Thyroid gland (tissue), 4 donors: Measurements from ENCODE around the gene MAS1. TPM values are rescaled to one million over a fixed set of nuclear protein-coding genes. Genes with fewer than 3 reads are reported as not detected.

Source experiments
- DNase-seq, 2 donors: peaks; one replicate each; pipeline ENCODE4 v3.0.0-alpha.2; 2019
- H3K27ac ChIP-seq, 3 donors: fragments of 200-600 bp; sonication (generic); 1 replicate in 2 of 3; 2 replicates in 1 of 3; pipeline ENCODE4 v1.5.1; 2016 to 2019; ENCODE audit warnings: mild to moderate bottlenecking in 1 of 3, moderate library complexity in 1 of 3
- H3K27me3 ChIP-seq: fragments of 200-600 bp; sonication (generic); one replicate; pipeline ENCODE4 v1.5.1; 2019
- H3K36me3 ChIP-seq, 2 donors: fragments of 200-600 bp; sonication (generic); one replicate each; pipeline ENCODE4 v1.5.1; 2016 to 2019
- H3K4me1 ChIP-seq, 2 donors: fragments of 200-600 bp; sonication (generic); one replicate each; pipeline ENCODE4 v1.5.1; 2017 to 2019
- H3K4me3 ChIP-seq, 3 donors: fragments of 200-600 bp; sonication (generic); replicated peaks in 1 of 3; 1 replicate in 2 of 3; 2 replicates in 1 of 3; pipeline ENCODE4 v1.5.1; 2016; ENCODE audit warnings: mild to moderate bottlenecking in 1 of 3
- H3K9me3 ChIP-seq: fragments of 200-600 bp; sonication (generic); one replicate; pipeline ENCODE4 v1.5.1; 2017
- CTCF ChIP-seq, 6 experiments: fragments of 200-600 bp in 3 of 6; fragments of 450-650 bp in 3 of 6; sonication (generic) in 3 of 6; IDR thresholded peaks; one replicate each; pipeline ENCODE4 v1.5.1; 2016 to 2019; ENCODE audit warnings: antibody characterized with exemption in 6 of 6, mild to moderate bottlenecking in 2 of 6, inconsistent platforms in 1 of 6, moderate library complexity in 1 of 6
- POLR2A ChIP-seq, 2 donors: fragments of 450-650 bp; IDR thresholded peaks; one replicate each; pipeline ENCODE4 v1.6.1; 2017; ENCODE audit warnings: antibody characterized with exemption in 2 of 2, mild to moderate bottlenecking in 2 of 2, moderate library complexity in 1 of 2
- WGBS, 2 donors: methylation state at CpG; one replicate each; pipeline ENCODE4 v1.1.5; 2017; 5-methylcytosine and 5-hydroxymethylcytosine counted together
- intact Hi-C: fragments of 100-400 bp; cut with DNase I; formaldehyde crosslinking; loops from one replicate; pipeline ENCODE4 v1.15.1; 2023
- total RNA-seq, 4 donors: library from RNA; depleted of rRNA; stranded (reverse); fragments of >200 nt; gene quantifications; one replicate each; pipeline ENCODE4 v1.2.3, GENCODE V29; 2016

The MAS1 gene
- total RNA-seq, 4 donors from 2014 or later = not detected

GRCh38 chr6:159878341-159878740 is 12.4 kb upstream of the MAS1 start:
- Histone ChIP-seq H3K36me3 (no peaks in the 10 kb centered on the region), H3K4me3 (no peak overlapping the region), H3K4me1 (peaks cover 14 to 17% of the 10 kb centered on the region in 2 donors), H3K27me3 (no peaks in the 10 kb centered on the region), H3K27ac (no peak overlapping the region), H3K9me3 (no peaks in the 10 kb centered on the region)
- WGBS, 2 donors = 89 to 94% methylated on average over 4 to 7 of the region's 8 CpGs
- TF ChIP-seq CTCF (IDR thresholded peaks at IDR 0.05) = no peak
- TF ChIP-seq POLR2A (IDR thresholded peaks at IDR 0.05) = no peak
- DNase-seq = no peak
- intact Hi-C loops = loop anchor here (5.0 kb wide), 1 partner anchor 69 kb away; no protein-coding TSS in a partner anchor

- Histone ChIP-seq H3K36me3 (no peaks in the 10 kb centered on the region), H3K4me1 (peaks cover 9 to 14% of the 10 kb centered on the region in 2 donors), H3K9me3 (no peaks in the 10 kb centered on the region), H3K27ac (no peak overlapping the region), H3K27me3 (no peaks in the 10 kb centered on the region), H3K4me3 (no peak overlapping the region)
- TF ChIP-seq POLR2A (IDR thresholded peaks at IDR 0.05) (no peak), CTCF (IDR thresholded peaks at IDR 0.05) (no peak)
- DNase-seq = no peak
- 95 to 96% methylated on average over 11 of the region's 11 CpGs for WGBS, 2 donors
- intact Hi-C loops = loop anchor here (5.0 kb wide), 1 partner anchor 67 kb away; no protein-coding TSS in a partner anchor
Observed at GRCh38 chr6:159879856-159880255, 10.9 kb upstream of the MAS1 start.

GRCh38 chr6:159880412-159880975 is 10.3 kb upstream of the MAS1 start:
- Histone ChIP-seq H3K4me1 (peaks cover 2 to 14% of the 10 kb centered on the region in 2 donors), H3K27me3 (no peaks in the 10 kb centered on the region), H3K9me3 (no peaks in the 10 kb centered on the region), H3K4me3 (no peak overlapping the region), H3K27ac (no peak overlapping the region), H3K36me3 (no peaks in the 10 kb centered on the region)
- no peak for TF ChIP-seq CTCF (IDR thresholded peaks at IDR 0.05)
- no peak for TF ChIP-seq POLR2A (IDR thresholded peaks at IDR 0.05)
- no peak for DNase-seq
- intact Hi-C loops = no loop called here
- 63 to 72% methylated on average over 6 of the region's 6 CpGs for whole genome bisulfite sequencing, 2 donors

GRCh38 chr6:159884720-159885119 is 6.1 kb upstream of the MAS1 start:
- DNase-seq = no peak
- TF ChIP-seq CTCF (IDR thresholded peaks at IDR 0.05) = no peak
- no peak for TF ChIP-seq POLR2A (IDR thresholded peaks at IDR 0.05)
- intact Hi-C loops = no loop called here
- no peak overlapping the region for H3K4me3 ChIP-seq
- H3K36me3 ChIP-seq = no peaks in the 10 kb centered on the region
- no peaks in the 10 kb centered on the region for H3K9me3 ChIP-seq
- H3K27ac ChIP-seq = no peak overlapping the region
- 82 to 87% methylated on average over 4 of the region's 4 CpGs for WGBS, 2 donors
- peaks cover 0 to 14% of the 10 kb centered on the region in 2 donors for H3K4me1 ChIP-seq
- no peaks in the 10 kb centered on the region for H3K27me3 ChIP-seq

- H3K4me1 ChIP-seq = peaks cover 0 to 8% of the 10 kb centered on the region in 2 donors
- H3K9me3 ChIP-seq = no peaks in the 10 kb centered on the region
- H3K27ac ChIP-seq = no peak overlapping the region
- DNase-seq = no peak
- no peaks in the 10 kb centered on the region for H3K27me3 ChIP-seq
- H3K36me3 ChIP-seq = no peaks in the 10 kb centered on the region
- no peak overlapping the region for H3K4me3 ChIP-seq
- intact Hi-C loops = no loop called here
- WGBS, 2 donors = 90 to 93% methylated on average over 3 of the region's 3 CpGs
- TF ChIP-seq POLR2A (IDR thresholded peaks at IDR 0.05) = no peak
- TF ChIP-seq CTCF (IDR thresholded peaks at IDR 0.05) = no peak
Observed at GRCh38 chr6:159886270-159886669, 4.5 kb upstream of the MAS1 start.
